HFF-Myc (cell line): Measurements from ENCODE around the gene RPTOR.

Experiments used
- DNase-seq: peaks from one replicate; pipeline ENCODE4 v3.0.0-alpha.2; 2011; ENCODE audit warnings: low read depth; ENCODE audit errors: extremely low read depth
- H3K4me3 ChIP-seq: replicated peaks from 2 replicates; pipeline ENCODE4 v1.5.1; 2011; ENCODE audit warnings: low read depth, mild to moderate bottlenecking, control low read depth, low read length
- CTCF ChIP-seq: IDR thresholded peaks from 2 replicates; pipeline ENCODE4 v1.5.1; 2012; ENCODE audit warnings: mild to moderate bottlenecking, low read depth, low read length, control low read depth; ENCODE audit errors: missing control alignments

Gene RPTOR

DNA sequence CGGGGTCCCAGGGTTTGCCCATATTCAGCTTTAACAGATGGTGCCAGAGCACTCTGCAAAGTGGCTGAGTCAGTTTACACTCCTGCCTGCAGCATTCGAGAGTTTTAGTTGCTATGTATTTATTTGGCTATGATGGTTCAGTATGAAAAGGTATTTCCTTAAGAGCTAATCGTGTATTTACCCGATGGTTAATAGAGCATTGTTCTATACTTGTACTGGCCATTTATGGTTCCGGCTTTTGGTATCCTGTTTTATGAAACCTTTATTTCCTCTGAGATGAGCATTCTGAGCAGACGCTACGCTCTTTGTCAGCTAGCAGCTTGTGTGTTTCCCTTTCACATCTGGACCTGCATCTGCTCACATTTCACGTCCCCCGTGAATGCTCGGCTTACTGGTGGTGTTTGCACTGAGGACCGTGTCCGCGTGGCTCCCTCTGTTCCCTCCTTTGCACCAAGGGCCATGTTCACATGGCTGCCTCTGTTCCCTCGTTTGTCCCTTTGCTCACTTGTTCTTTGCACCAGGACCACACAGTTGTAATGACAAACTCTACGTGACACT lies 297.9 kb downstream of the RPTOR start:
- no peak for TF ChIP-seq CTCF
- DNase-seq = no peak
- H3K4me3 ChIP-seq = no peak overlapping the region

DNA sequence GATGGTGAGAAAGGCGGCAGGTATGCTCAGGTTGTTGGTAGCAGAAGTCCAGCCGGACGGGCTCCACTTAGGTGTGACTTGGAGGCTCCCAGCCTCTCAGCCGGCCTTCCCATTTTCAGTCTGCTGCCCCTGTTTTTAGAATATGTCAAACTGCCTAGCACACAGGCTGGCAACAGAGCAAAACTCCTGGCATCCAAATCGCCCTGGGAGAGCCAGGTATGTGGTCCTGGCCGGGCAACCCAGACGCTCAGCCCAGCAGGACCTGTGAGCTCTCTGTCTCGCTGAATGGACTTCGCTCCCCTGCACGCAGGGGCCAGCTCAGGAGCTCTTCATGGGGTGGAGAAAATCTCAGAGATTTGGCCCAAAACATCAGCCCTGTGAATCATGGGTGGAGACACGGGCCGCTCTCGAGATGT lies 299.1 kb downstream of the RPTOR start:
- no peak for DNase-seq
- TF ChIP-seq CTCF = no peak

DNA sequence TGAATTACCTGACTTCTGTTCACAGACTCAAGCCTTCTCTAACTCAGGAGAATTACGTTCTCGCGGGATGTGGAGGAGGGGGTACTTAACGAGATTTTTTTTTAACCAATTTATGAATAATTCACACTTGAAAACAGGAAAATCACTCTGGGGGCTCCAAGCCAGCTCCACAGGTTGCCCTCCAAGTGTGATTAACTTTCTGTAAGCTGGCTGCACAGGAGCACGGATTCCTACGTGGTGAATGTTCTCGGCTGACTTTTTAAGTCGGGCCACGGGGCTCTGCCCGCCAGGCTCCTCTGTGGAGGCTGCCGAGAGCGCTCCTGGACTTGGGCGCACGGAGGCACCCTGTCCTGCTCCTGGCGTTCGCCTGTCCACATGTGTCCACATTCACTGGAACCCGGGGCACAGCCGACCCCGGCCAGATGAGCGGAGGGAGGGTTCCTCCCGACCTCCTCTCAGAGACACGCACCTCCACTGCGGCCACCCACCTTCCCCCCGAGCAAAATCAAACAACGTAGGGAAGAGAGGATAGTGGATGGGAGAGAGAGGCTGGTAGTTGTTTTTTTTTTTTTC lies 299.9 kb downstream of the RPTOR start:
- DNase-seq = no peak
- no peak overlapping the region for H3K4me3 ChIP-seq
- TF ChIP-seq CTCF = no peak

More for the DNA sequence above, 299.1 kb downstream of the RPTOR start:
- no peak overlapping the region for H3K4me3 ChIP-seq

DNA sequence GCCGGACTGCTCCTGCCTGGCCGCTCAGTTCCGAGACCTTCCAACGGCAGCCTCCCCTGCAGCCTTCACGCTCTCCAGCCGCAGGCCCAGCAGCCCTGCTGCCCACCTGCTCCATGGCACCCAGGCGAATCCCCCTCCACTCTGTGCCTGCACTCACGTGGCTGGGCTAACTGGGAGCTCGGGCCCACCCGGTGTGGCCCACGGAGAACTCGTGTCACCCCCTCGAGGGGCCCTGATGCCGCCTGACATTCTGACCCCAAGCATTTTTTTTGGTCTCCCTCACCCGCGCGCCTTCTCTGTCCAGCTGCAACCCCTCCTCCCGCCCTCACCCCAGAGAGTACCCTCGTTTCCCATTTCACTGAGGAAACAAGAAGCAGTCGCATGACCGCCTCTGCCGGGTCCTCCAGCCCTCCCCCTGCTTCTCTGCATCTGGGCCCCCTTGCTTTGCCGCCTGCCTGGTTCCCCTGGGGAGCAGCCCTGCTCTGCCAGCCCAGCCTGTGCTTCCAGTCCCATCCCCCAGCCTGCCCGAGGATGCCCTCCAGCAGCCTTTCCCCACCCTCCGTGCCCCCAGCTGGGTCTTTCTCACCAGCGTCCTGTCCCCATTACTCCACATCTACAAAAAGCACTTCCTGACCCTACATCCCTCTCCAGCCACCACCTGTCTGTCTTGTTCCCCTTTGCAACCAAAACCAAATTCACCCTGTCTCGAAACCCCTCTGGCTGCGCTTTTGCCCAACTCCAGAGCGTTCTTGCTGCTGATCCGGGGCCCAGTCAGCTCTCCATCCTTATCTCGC lies 300.6 kb downstream of the RPTOR start:
- no peak overlapping the region for H3K4me3 ChIP-seq
- no peak for TF ChIP-seq CTCF
- DNase-seq = no peak

DNA sequence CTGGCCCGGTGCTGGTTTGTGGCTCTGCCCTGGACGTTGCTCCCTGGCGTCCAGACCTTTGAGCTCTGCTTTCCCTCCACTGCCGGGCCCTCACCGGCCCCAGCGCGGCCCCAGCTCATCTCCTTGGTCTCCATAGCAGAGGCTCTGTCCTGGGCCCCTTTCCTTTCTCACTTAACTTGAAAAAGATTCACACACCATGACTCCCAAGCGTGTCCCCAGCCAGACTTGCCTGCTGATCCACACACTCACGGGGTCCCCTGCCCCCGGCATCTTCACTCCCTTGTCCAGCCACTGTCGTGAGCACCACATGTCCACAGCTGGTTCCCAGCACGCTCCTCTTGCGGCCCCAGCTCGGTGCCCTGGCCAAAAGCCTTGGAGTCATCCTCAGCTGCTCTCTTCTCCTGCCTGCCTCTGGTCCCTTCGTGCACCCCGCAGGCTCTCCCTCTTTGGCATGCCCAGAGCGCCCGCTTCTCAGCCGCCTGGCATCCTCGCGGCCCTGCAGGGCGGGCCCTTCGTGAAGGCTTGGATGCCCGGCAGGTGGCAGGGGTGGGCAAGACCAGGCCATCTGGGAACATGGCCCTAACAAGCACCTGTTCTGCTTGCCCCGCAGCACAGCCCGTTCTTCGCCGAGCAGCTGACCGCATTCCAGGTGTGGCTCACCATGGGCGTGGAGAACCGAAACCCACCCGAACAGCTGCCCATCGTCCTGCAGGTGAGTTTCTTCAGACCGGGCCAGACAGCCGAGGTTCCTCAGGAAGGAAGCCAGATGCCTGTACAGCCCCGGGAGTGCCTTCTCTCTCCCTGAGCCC lies 301.4 kb downstream of the RPTOR start:
- DNase-seq = no peak
- no peak for TF ChIP-seq CTCF
- H3K4me3 ChIP-seq = no peak overlapping the region

DNA sequence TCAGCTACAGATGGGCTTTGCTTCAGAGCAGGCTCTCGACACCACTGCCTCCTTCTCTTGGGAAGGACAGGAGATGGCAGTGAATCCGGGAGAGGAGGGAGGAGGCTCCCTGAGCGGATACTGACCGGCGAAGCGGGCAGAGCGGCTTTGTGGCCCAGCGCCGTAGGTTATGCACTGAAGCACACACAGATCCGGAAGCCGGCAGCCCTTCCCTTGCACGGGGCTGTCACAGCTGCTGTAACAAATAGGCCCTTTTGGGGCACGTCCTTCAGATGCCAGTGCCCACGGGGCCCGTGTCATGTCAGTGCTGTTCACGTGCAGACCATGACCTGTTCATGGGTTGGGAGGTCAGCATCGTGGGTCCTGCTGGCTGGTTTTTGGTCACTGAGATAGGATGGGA lies 302.3 kb downstream of the RPTOR start:
- no peak for DNase-seq
- no peak overlapping the region for H3K4me3 ChIP-seq
- TF ChIP-seq CTCF = no peak
